ENCODE results near the gene DYNLT4. TPM values are rescaled to one million over a fixed set of nuclear protein-coding genes. Genes with fewer than 3 reads are reported as not detected.
A peak's percentile ranks its signal among the peaks of the same experiment; 100 is the strongest.

The DYNLT4 gene
- total and polyA plus RNA-seq, 12 donors, result 0.51 to 2.0 (median 0.71) TPM; not detected in 2

GRCh38 chr1:44786138-44786840 is 20.9 kb downstream of the DYNLT4 start:
- TF ChIP-seq, protein P1, sequence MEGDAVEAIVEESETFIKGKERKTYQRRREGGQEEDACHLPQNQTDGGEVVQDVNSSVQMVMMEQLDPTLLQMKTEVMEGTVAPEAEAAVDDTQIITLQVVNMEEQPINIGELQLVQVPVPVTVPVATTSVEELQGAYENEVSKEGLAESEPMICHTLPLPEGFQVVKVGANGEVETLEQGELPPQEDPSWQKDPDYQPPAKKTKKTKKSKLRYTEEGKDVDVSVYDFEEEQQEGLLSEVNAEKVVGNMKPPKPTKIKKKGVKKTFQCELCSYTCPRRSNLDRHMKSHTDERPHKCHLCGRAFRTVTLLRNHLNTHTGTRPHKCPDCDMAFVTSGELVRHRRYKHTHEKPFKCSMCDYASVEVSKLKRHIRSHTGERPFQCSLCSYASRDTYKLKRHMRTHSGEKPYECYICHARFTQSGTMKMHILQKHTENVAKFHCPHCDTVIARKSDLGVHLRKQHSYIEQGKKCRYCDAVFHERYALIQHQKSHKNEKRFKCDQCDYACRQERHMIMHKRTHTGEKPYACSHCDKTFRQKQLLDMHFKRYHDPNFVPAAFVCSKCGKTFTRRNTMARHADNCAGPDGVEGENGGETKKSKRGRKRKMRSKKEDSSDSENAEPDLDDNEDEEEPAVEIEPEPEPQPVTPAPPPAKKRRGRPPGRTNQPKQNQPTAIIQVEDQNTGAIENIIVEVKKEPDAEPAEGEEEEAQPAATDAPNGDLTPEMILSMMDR (IDR thresholded peaks at IDR 0.05), result peak; percentile 89 to 99 (median 97)
- 6 to 7% methylated on average over 48 to 49 of the region's 49 CpGs for WGBS, 2 donors
- intact Hi-C loops (cut with DNase I), result loop anchor here in 7 of 10 donors (5.0 to 10.0 kb wide), 6 partner anchors 36 to 519 kb away; no protein-coding TSS in a partner anchor
- peak overlapping the region in 9 of 10 donors; percentile 34 to 82 (median 58) for H3K27ac ChIP-seq
- H3K36me3 ChIP-seq, result peaks cover 0 to 10% (median 0%) of the 10 kb centered on the region in 9 donors
- no peaks in the 10 kb centered on the region for H3K9me3 ChIP-seq
- H3K27me3 ChIP-seq, result peaks cover 0 to 7% (median 0%) of the 10 kb centered on the region in 7 donors
- DNase-seq (peak; percentile 64 to 73), ATAC-seq (peak; percentile 57 to 81 (median 74))
- H3K4me1 ChIP-seq, result peaks cover 0 to 34% (median 29%) of the 10 kb centered on the region in 9 donors
- peak overlapping the region; percentile 12 to 62 (median 51) for H3K4me3 ChIP-seq

- H3K9me3 ChIP-seq, result no peaks in the 10 kb centered on the region
- peak overlapping the region in 9 of 10 donors; percentile 27 to 62 (median 54) for H3K4me3 ChIP-seq
- H3K27me3 ChIP-seq, result peaks cover 0 to 7% (median 0%) of the 10 kb centered on the region in 7 donors
- peaks cover 0 to 34% (median 29%) of the 10 kb centered on the region in 9 donors for H3K4me1 ChIP-seq
- DNase-seq, result no peak
- H3K27ac ChIP-seq, result peak overlapping the region in 8 of 10 donors; percentile 34 to 82 (median 58)
- peaks cover 0 to 16% (median 0%) of the 10 kb centered on the region in 9 donors for H3K36me3 ChIP-seq
- WGBS, 2 donors, result 33% methylated on average over 11 of the region's 11 CpGs
- TF ChIP-seq, protein P1 (IDR thresholded peaks at IDR 0.05), result no peak
- intact Hi-C loops (cut with DNase I), result loop anchor here in 7 of 10 donors (5.0 to 10.0 kb wide), 6 partner anchors 37 to 519 kb away; no protein-coding TSS in a partner anchor
- no peak for ATAC-seq
Observed at GRCh38 chr1:44785501-44786137, 21.5 kb downstream of the DYNLT4 start.

DNA sequence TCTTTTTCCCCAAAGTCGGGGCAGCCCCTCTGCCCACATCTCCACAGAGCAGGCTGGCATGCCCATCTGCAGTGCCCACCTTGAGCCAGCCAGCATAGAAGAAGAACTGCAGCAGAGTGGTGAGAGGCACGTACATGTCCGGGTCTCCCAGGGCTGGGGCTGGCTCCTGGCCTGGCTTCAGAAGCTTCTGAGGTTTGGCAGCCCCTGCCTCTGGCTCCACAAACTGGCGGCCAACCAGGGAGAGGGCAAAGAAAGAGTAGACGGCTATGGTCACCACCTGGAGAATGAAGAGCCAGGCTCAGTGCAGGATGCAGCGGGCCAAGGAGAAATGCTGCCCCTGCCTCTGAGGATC is 22.1 kb downstream of the DYNLT4 start:
- WGBS, 2 donors, result 90% methylated on average over 6 of the region's 6 CpGs
- Histone ChIP-seq H3K9me3 (no peaks in the 10 kb centered on the region), H3K27ac (no peak overlapping the region), H3K4me1 (peaks cover 0 to 34% (median 29%) of the 10 kb centered on the region in 9 donors), H3K36me3 (peaks cover 0 to 22% (median under 1%) of the 10 kb centered on the region in 9 donors), H3K4me3 (peak overlapping the region in 2 of 10 donors; percentile 59 to 61), H3K27me3 (peaks cover 0 to 7% (median 0%) of the 10 kb centered on the region in 7 donors)
- TF ChIP-seq, protein P1 (IDR thresholded peaks at IDR 0.05), result no peak
- ATAC-seq, result no peak
- intact Hi-C loops (cut with DNase I), result loop anchor here in 7 of 10 donors (5.0 to 10.0 kb wide), 6 partner anchors 37 to 520 kb away; no protein-coding TSS in a partner anchor
- DNase-seq, result no peak

Data from heart right ventricle (tissue), 16 donors.